IMR-90 (cell line): Measurements from ENCODE around the gene SYT8.

Experiments used
- CTCF ChIP-seq: conservative IDR thresholded peaks from 2 replicates; pipeline ENCODE4 v1.5.1; 2012; ENCODE audit warnings: mild to moderate bottlenecking, low read depth, low read length, improper control_type of control experiment
- ELK1 ChIP-seq: fragments of 150-350 bp; IDR thresholded peaks from 2 replicates; pipeline ENCODE4 v1.6.1; 2016; ENCODE audit warnings: low read depth, mild to moderate bottlenecking, low read length, moderate library complexity, borderline replicate concordance
- MAZ ChIP-seq: IDR thresholded peaks from 2 replicates; pipeline ENCODE4 v1.6.1; 2012; ENCODE audit warnings: low read depth, mild to moderate bottlenecking, low read length, improper control_type of control experiment, moderate library complexity, borderline replicate concordance
- RCOR1 ChIP-seq: IDR thresholded peaks from 2 replicates; pipeline ENCODE4 v1.6.1; 2012; ENCODE audit warnings: mild to moderate bottlenecking, low read length, improper control_type of control experiment; ENCODE audit not compliant: insufficient replicate concordance

- TF ChIP-seq CTCF = no peak
- TF ChIP-seq ELK1 = no peak
- TF ChIP-seq MAZ = no peak
- TF ChIP-seq RCOR1 = no peak
These were observed 4.8 kb upstream of the SYT8 start for GRCh38 chr11:1830004-1830321.
